ENCODE data around the gene ZBTB6. TPM values are rescaled to one million over a fixed set of nuclear protein-coding genes. Genes with fewer than 3 reads are reported as not detected.

Gene ZBTB6
- total and polyA plus RNA-seq, 2 of the 13 experiments (the other 11 are each of a cell fraction or from before 2014, with no cell fraction given), result 3.7 to 7.1 TPM

- TF ChIP-seq CEBPZ (IDR thresholded peaks at IDR 0.05; ENCODE audit: low read length) (no peak), MED1 (CRISPR knock-in tag; IDR thresholded peaks at IDR 0.05) (peak; percentile 40), SMARCC2 (IDR thresholded peaks at IDR 0.05) (no peak), ZNF569 (CRISPR knock-in tag; IDR thresholded peaks at IDR 0.05; ENCODE audit: borderline replicate concordance) (no peak), SRSF9 (IDR thresholded peaks at IDR 0.05; ENCODE audit: borderline replicate concordance, insufficient read depth, low read depth, low read length, poor library complexity, severe bottlenecking) (no peak), ZBTB2 (CRISPR knock-in tag; IDR thresholded peaks at IDR 0.05; ENCODE audit: low read depth) (0 out of 2 replicates have a peak, but pooled peaks have one; percentile 30), KLF15 (CRISPR knock-in tag; IDR thresholded peaks at IDR 0.05; ENCODE audit: borderline replicate concordance) (0 out of 2 replicates have a peak, but pooled peaks have one; percentile 42), ZNF570 (CRISPR knock-in tag; IDR thresholded peaks at IDR 0.05; ENCODE audit: borderline replicate concordance) (no peak), MIER3 (CRISPR knock-in tag; IDR thresholded peaks at IDR 0.05; ENCODE audit: borderline replicate concordance) (no peak), GATAD1 (CRISPR knock-in tag; IDR thresholded peaks at IDR 0.05) (peak; percentile 57), CBX5 (CRISPR knock-in tag; IDR thresholded peaks at IDR 0.05; ENCODE audit: borderline replicate concordance) (no peak; the same call in 1 of the 2 replicates), ZNF552 (CRISPR knock-in tag; IDR thresholded peaks at IDR 0.05; ENCODE audit: borderline replicate concordance) (no peak), GLI4 (CRISPR knock-in tag; IDR thresholded peaks at IDR 0.05; ENCODE audit: borderline replicate concordance) (no peak), NFIB (CRISPR knock-in tag; IDR thresholded peaks at IDR 0.05; ENCODE audit: borderline replicate concordance) (no peak), TP53 (CRISPR knock-in tag; conservative IDR thresholded peaks at IDR 0.05) (no peak), SAFB2 (CRISPR knock-in tag; IDR thresholded peaks at IDR 0.05; ENCODE audit: borderline replicate concordance, low read depth) (no peak), HINFP (CRISPR knock-in tag; IDR thresholded peaks at IDR 0.05; ENCODE audit: low read depth) (no peak), ZNF792 (CRISPR knock-in tag; IDR thresholded peaks at IDR 0.05) (0 out of 2 replicates have a peak, but pooled peaks have one; percentile 51), ZNF17 (CRISPR knock-in tag; IDR thresholded peaks at IDR 0.05) (no peak), ZNF605 (CRISPR knock-in tag; IDR thresholded peaks at IDR 0.05) (no peak), ZNF580 (CRISPR knock-in tag; IDR thresholded peaks at IDR 0.05; ENCODE audit: borderline replicate concordance, low read depth) (peak; percentile 32; the same call in 1 of the 2 replicates), POLR2AphosphoS2 (IDR thresholded peaks at IDR 0.05; ENCODE audit: low read depth, low read length) (no peak)
These were observed 27.8 kb upstream of the ZBTB6 start, which contains the start of gene RABGAP1 (continued) for GRCh38 chr9:122940749-122941581.

Measured in HepG2 (cell line).